OCI-LY7 (cell line): ENCODE results near the gene STH. TPM values are rescaled to one million over a fixed set of nuclear protein-coding genes. Genes with fewer than 3 reads are reported as not detected.
"Not testable (repeated sequence)": the region's sequence is repeated elsewhere in the genome, so short reads cannot be mapped to it uniquely, and the experiment has no call there.

Source experiments
- BruUV-seq: library from RNA; stranded (reverse); fragments of 400-500 nt; replicated peaks from 2 replicates; lab custom pipeline; 2021; lab: Mats Ljungman, UMichigan
- CTCF ChIA-PET: fragments of 300-600 bp; sonication (Branson Sonifier 250); formaldehyde crosslinking; loops from one replicate; lab custom pipeline; 2022; ENCODE audit warnings: antibody characterized with exemption; ENCODE audit not compliant: unreplicated experiment; lab: Charles Lee
- POLR2A ChIA-PET: fragments of 300-600 bp; sonication (Branson Sonifier 250); formaldehyde crosslinking; loops from one replicate; lab custom pipeline; 2022; ENCODE audit warnings: antibody characterized with exemption; lab: Charles Lee
- DNase-seq: peaks from one replicate; pipeline ENCODE4 v3.0.0-alpha.2; 2015; ENCODE audit warnings: low spot score
- H2AFZ ChIP-seq: fragments of 200-600 bp; sonication (generic), shearing (Covaris generic); 2 replicates; pipeline ENCODE4 v1.6.1; 2014; ENCODE audit warnings: mild to moderate bottlenecking, antibody characterized with exemption, low read length, moderate library complexity
- H3K27ac ChIP-seq: fragments of 200-600 bp; sonication (generic); 2 replicates; pipeline ENCODE4 v1.5.1; 2014; ENCODE audit warnings: mixed run types, low read depth, mild to moderate bottlenecking, moderate library complexity, low read length, inconsistent platforms; ENCODE audit not compliant: poor library complexity, severe bottlenecking
- H3K36me3 ChIP-seq: fragments of 200-600 bp; sonication (generic); 2 replicates; pipeline ENCODE4 v1.6.1; 2014; ENCODE audit warnings: mild to moderate bottlenecking, antibody characterized with exemption, low read length, moderate library complexity, mixed read lengths; ENCODE audit not compliant: insufficient read depth
- H3K4me1 ChIP-seq: fragments of 200-600 bp; sonication (generic); 2 replicates; pipeline ENCODE4 v1.5.1; 2014; ENCODE audit warnings: mild to moderate bottlenecking, low read length; ENCODE audit not compliant: insufficient read depth, poor library complexity, severe bottlenecking
- H3K4me2 ChIP-seq: fragments of 200-600 bp; sonication (generic); 2 replicates; pipeline ENCODE4 v1.6.1; 2014; ENCODE audit warnings: mild to moderate bottlenecking, low read length
- H3K4me3 ChIP-seq: fragments of 200-600 bp; sonication (generic); 2 replicates; pipeline ENCODE4 v1.5.1; 2014; ENCODE audit warnings: mild to moderate bottlenecking, low read depth, low read length; ENCODE audit not compliant: poor library complexity, severe bottlenecking
- H3K79me2 ChIP-seq: fragments of 200-600 bp; sonication (generic); 2 replicates; pipeline ENCODE4 v1.6.1; 2016; ENCODE audit warnings: low read depth, mild to moderate bottlenecking, low read length, moderate library complexity, mixed read lengths; ENCODE audit not compliant: insufficient read depth
- H3K9me2 ChIP-seq: fragments of 200-600 bp; sonication (generic); 2 replicates; pipeline ENCODE4 v1.6.1; 2016; ENCODE audit warnings: mild to moderate bottlenecking, low read length, mixed read lengths; ENCODE audit not compliant: insufficient read depth
- H3K9me3 ChIP-seq: fragments of 200-600 bp; sonication (generic); 2 replicates; pipeline ENCODE4 v1.6.1; 2014; ENCODE audit warnings: mild to moderate bottlenecking, mixed run types, low read length, mixed read lengths
- H4K20me1 ChIP-seq: fragments of 200-600 bp; sonication (generic); 2 replicates; pipeline ENCODE4 v1.6.1; 2014; ENCODE audit warnings: mild to moderate bottlenecking, antibody characterized with exemption, low read length, moderate library complexity, mixed read lengths; ENCODE audit not compliant: insufficient read depth
- EZH2phosphoT487 ChIP-seq: fragments of 200-600 bp; sonication (generic); IDR thresholded peaks from 2 replicates; pipeline ENCODE4 v1.6.1; 2018; ENCODE audit warnings: low read depth, borderline replicate concordance, mild to moderate bottlenecking, mixed run types, antibody characterized with exemption, low read length, moderate library complexity, mixed read lengths
- intact Hi-C: fragments of 100-400 bp; cut with micrococcal nuclease; formaldehyde crosslinking; loops from one replicate; pipeline ENCODE4 v1.10.0; 2022; ENCODE audit not compliant: unreplicated experiment
- total RNA-seq, 2 experiments: library from RNA; depleted of rRNA in 1 of 2; stranded (reverse); fragments of >200 nt in 1 of 2; shearing (Covaris generic) in 1 of 2; gene quantifications; 2 replicates each; pipeline ENCODE4 v1.2.3, GENCODE V29; 2014 to 2022
- TF ChIP-seq, protein P1 (sequence below): fragments of 200-600 bp; sonication (generic); conservative IDR thresholded peaks from 2 replicates; pipeline ENCODE4 v1.5.1; 2014; ENCODE audit warnings: mild to moderate bottlenecking, antibody characterized with exemption, low read length, moderate library complexity, mixed read lengths

Gene STH
- total RNA-seq, 2 experiments from 2014 or later: not detected

DNA sequence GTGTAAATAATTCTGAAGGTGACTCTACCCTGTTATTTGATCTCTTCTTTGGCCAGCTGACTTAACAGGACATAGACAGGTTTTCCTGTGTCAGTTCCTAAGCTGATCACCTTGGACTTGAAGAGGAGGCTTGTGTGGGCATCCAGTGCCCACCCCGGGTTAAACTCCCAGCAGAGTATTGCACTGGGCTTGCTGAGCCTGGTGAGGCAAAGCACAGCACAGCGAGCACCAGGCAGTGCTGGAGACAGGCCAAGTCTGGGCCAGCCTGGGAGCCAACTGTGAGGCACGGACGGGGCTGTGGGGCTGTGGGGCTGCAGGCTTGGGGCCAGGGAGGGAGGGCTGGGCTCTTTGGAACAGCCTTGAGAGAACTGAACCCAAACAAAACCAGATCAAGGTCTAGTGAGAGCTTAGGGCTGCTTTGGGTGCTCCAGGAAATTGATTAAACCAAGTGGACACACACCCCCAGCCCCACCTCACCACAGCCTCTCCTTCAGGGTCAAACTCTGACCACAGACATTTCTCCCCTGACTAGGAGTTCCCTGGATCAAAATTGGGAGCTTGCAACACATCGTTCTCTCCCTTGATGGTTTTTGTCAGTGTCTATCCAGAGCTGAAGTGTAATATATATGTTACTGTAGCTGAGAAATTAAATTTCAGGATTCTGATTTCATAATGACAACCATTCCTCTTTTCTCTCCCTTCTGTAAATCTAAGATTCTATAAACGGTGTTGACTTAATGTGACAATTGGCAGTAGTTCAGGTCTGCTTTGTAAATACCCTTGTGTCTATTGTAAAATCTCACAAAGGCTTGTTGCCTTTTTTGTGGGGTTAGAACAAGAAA lies 5.1 kb downstream of the STH start:
- Histone ChIP-seq H2AFZ (no peak overlapping the region), H3K4me2 (no peak overlapping the region), H3K79me2 (no peaks in the 10 kb centered on the region), H3K27ac (no peak overlapping the region), H3K9me2 (no peaks in the 10 kb centered on the region), H3K9me3 (no peaks in the 10 kb centered on the region), H3K4me3 (no peak overlapping the region), H3K36me3 (no peaks in the 10 kb centered on the region), H3K4me1 (no peaks in the 10 kb centered on the region), H4K20me1 (no peaks in the 10 kb centered on the region)
- BruUV-seq: no TSS peak
- DNase-seq: no peak
- TF ChIP-seq EZH2phosphoT487: no peak
- TF ChIP-seq, protein P1, sequence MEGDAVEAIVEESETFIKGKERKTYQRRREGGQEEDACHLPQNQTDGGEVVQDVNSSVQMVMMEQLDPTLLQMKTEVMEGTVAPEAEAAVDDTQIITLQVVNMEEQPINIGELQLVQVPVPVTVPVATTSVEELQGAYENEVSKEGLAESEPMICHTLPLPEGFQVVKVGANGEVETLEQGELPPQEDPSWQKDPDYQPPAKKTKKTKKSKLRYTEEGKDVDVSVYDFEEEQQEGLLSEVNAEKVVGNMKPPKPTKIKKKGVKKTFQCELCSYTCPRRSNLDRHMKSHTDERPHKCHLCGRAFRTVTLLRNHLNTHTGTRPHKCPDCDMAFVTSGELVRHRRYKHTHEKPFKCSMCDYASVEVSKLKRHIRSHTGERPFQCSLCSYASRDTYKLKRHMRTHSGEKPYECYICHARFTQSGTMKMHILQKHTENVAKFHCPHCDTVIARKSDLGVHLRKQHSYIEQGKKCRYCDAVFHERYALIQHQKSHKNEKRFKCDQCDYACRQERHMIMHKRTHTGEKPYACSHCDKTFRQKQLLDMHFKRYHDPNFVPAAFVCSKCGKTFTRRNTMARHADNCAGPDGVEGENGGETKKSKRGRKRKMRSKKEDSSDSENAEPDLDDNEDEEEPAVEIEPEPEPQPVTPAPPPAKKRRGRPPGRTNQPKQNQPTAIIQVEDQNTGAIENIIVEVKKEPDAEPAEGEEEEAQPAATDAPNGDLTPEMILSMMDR: no peak
- CTCF ChIA-PET: no interaction called here
- POLR2A ChIA-PET: no interaction called here
- intact Hi-C loops: loop anchor here (2.0 kb wide), 1 partner anchor 209 kb away; no protein-coding TSS in a partner anchor

DNA sequence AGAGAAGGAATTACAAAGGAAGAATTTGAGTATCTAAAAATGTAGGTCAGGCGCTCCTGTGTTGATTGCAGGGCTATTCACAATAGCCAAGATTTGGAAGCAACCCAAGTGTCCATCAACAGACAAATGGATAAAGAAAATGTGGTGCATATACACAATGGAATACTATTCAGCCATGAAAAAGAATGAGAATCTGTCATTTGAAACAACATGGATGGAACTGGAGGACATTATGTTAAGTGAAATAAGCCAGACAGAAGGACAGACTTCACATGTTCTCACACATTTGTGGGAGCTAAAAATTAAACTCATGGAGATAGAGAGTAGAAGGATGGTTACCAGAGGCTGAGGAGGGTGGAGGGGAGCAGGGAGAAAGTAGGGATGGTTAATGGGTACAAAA lies 7.0 kb downstream of the STH start:
- H2AFZ ChIP-seq, DNase-seq, H3K4me1 ChIP-seq, H3K27ac ChIP-seq, H3K9me2 ChIP-seq, H4K20me1 ChIP-seq, intact Hi-C loops, H3K79me2 ChIP-seq, H3K9me3 ChIP-seq, H3K4me2 ChIP-seq, H3K4me3 ChIP-seq, POLR2A ChIA-PET, CTCF ChIA-PET, BruUV-seq, H3K36me3 ChIP-seq: not testable (repeated sequence)

DNA sequence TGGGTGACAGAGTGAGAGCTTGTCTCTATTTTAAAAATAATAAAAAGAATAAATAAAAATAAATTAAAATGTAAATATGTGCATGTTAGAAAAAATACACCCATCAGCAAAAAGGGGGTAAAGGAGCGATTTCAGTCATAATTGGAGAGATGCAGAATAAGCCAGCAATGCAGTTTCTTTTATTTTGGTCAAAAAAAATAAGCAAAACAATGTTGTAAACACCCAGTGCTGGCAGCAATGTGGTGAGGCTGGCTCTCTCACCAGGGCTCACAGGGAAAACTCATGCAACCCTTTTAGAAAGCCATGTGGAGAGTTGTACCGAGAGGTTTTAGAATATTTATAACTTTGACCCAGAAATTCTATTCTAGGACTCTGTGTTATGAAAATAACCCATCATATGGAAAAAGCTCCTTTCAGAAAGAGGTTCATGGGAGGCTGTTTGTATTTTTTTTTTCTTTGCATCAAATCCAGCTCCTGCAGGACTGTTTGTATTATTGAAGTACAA lies 8.5 kb downstream of the STH start:
- Histone ChIP-seq H4K20me1 (no peaks in the 10 kb centered on the region), H3K4me2 (no peak overlapping the region), H3K9me2 (no peaks in the 10 kb centered on the region), H2AFZ (no peak overlapping the region), H3K4me1 (no peaks in the 10 kb centered on the region), H3K36me3 (no peaks in the 10 kb centered on the region), H3K4me3 (no peak overlapping the region), H3K27ac (no peak overlapping the region), H3K79me2 (no peaks in the 10 kb centered on the region), H3K9me3 (no peaks in the 10 kb centered on the region)
- CTCF ChIA-PET: no interaction called here
- no peak for DNase-seq
- TF ChIP-seq, protein P1: no peak
- TF ChIP-seq EZH2phosphoT487: no peak
- POLR2A ChIA-PET: interaction anchor here (1.1 kb wide), 1 partner anchor 31 kb away, joined by 3 read pairs; no protein-coding TSS in a partner anchor
- intact Hi-C loops: no loop called here
- BruUV-seq: no TSS peak
